Lower leg skin (tissue), 3 donors: Measurements from ENCODE around the gene IYD.

Source experiments
- CTCF ChIP-seq, 3 donors: fragments of 450-650 bp; IDR thresholded peaks; one replicate each; pipeline ENCODE4 v1.5.1; 2016; ENCODE audit warnings: antibody characterized with exemption in 3 of 3, mild to moderate bottlenecking in 3 of 3, moderate library complexity in 2 of 3
- POLR2A ChIP-seq, 2 donors: fragments of 450-650 bp; IDR thresholded peaks; one replicate each; pipeline ENCODE4 v1.6.1; 2016 to 2017; ENCODE audit warnings: antibody characterized with exemption in 2 of 2, mild to moderate bottlenecking in 1 of 2, moderate library complexity in 1 of 2

DNA sequence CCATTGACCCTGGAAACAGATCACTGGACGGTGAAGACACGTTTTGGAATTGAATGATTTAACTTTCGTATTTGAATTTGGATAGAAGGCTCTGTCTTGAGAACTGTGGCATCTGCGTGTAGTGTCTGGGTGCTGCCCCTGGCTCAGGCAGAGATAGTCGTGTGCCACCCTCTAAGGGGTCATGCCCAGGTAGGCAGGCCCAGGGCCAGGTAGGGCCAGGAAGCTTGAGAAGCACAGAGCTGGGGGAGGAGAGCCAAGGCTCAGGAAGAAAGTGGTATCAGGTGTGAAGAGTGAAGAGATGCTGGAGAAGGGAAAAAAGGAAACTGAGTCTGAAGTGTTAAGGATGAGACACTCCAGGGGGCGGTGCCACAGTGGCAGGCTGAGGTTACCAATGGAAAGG lies 75.5 kb downstream of the IYD start:
- no peak for TF ChIP-seq CTCF (IDR thresholded peaks at IDR 0.05)
- no peak for TF ChIP-seq POLR2A (IDR thresholded peaks at IDR 0.05)
